Stomach (tissue), 4 donors: ENCODE data around the gene ZNF81.

Experiments
- CTCF ChIP-seq, 7 experiments: fragments of 450-650 bp in 4 of 7; fragments of 200-600 bp in 3 of 7; sonication (generic) in 3 of 7; IDR thresholded peaks; one replicate each; pipeline ENCODE4 v1.5.1; 2016 to 2019; ENCODE audit warnings: antibody characterized with exemption in 7 of 7, control low read depth in 2 of 7, mild to moderate bottlenecking in 1 of 7
- EP300 ChIP-seq: sonication (generic); formaldehyde crosslinking; IDR thresholded peaks from one replicate; pipeline ENCODE4 v1.6.1; 2017; ENCODE audit warnings: antibody characterized with exemption
- POLR2A ChIP-seq, 4 donors: fragments of 450-650 bp; IDR thresholded peaks; one replicate each; pipeline ENCODE4 v1.6.1; 2016; ENCODE audit warnings: antibody characterized with exemption in 4 of 4, control low read depth in 2 of 4, mild to moderate bottlenecking in 1 of 4, moderate library complexity in 1 of 4
- POLR2AphosphoS5 ChIP-seq, 3 donors: sonication (generic); formaldehyde crosslinking; IDR thresholded peaks; one replicate each; pipeline ENCODE4 v1.6.1; 2016; ENCODE audit warnings: antibody characterized with exemption in 3 of 3

DNA sequence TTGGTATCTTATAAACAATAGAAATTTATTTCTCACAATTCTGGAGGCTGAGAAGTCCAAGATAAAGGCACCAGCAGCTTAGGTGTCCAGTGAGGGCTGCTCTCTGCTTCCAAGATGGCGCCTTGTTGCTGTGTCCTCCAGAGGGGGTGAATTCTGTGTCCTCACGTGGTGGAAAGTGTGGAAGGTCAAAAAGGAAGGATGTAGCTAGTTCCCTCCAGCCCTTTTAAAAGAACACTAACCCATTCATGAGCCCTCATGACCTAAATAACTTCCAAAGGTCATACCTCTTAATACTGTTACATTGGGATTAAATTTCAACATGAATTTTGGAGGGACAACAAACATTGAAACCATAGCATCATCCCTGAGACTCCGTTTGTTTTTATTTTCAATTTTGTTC, 48.8 kb downstream of the ZNF81 start:
- TF ChIP-seq CTCF (IDR thresholded peaks at IDR 0.05) (no peak), EP300 (no peak), POLR2A (IDR thresholded peaks at IDR 0.05) (no peak), POLR2AphosphoS5 (IDR thresholded peaks at IDR 0.05) (no peak)
